ENCODE measurements around the gene IL33. TPM values are rescaled to one million over a fixed set of nuclear protein-coding genes. Genes with fewer than 3 reads are reported as not detected.

IL33 gene
- total RNA-seq, 2 donors from 2014 or later = 69.7 to 160 TPM

DNA sequence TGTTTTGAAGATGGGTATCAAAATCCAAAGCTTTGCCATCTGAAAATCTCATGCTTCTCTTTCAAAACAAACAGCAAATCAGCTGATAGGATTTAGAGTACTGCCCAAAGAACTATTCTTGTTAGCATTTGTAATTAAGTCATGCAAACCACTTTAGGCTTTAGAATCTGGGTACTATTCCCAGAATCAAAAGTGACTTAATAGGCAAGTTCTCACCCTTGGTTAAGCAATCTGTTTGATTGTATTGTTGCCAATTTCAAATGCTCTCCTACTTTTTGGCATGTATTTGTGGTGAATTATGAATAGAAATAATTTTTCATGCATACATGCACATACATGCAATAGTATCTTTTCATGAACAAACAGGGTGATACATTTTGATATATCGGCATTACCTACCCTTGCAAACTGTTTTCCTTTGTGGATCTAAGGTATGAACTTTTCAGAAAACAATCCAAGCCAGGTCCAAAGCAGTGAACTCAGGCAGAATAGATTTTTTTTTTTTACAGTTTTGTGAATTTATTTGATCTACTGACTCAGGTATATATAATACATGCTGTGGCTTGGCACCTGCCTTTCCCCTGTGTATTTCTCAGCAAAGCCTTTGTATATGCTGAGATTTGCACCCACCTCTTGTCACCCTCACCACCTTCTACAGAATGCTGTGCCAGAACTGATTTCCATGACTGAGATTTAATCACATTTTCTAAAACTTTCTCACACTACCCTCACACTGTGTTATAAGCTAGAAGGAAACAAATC, 9.0 kb downstream of the IL33 start:
- peak overlapping the region; percentile 63 to 66 for H3K27ac ChIP-seq
- H3K4me1 ChIP-seq (ENCODE audit: control insufficient read depth in 1 of 2, low read depth in 2 of 2) = peaks cover 56 to 95% of the 10 kb centered on the region in 2 donors
- H3K9me3 ChIP-seq = no peaks in the 10 kb centered on the region
- TF ChIP-seq, protein P1, sequence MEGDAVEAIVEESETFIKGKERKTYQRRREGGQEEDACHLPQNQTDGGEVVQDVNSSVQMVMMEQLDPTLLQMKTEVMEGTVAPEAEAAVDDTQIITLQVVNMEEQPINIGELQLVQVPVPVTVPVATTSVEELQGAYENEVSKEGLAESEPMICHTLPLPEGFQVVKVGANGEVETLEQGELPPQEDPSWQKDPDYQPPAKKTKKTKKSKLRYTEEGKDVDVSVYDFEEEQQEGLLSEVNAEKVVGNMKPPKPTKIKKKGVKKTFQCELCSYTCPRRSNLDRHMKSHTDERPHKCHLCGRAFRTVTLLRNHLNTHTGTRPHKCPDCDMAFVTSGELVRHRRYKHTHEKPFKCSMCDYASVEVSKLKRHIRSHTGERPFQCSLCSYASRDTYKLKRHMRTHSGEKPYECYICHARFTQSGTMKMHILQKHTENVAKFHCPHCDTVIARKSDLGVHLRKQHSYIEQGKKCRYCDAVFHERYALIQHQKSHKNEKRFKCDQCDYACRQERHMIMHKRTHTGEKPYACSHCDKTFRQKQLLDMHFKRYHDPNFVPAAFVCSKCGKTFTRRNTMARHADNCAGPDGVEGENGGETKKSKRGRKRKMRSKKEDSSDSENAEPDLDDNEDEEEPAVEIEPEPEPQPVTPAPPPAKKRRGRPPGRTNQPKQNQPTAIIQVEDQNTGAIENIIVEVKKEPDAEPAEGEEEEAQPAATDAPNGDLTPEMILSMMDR (IDR thresholded peaks at IDR 0.05) = no peak
- no peaks in the 10 kb centered on the region for H3K27me3 ChIP-seq (replicated peaks; ENCODE audit: insufficient read depth)
- H3K4me3 ChIP-seq = no peak overlapping the region
- no peaks in the 10 kb centered on the region for H3K36me3 ChIP-seq
- ATAC-seq (ENCODE audit: insufficient number of reproducible peaks, low FRiP score, low read depth) = no peak
- DNase-seq (ENCODE audit: low spot score) = no peak

DNA sequence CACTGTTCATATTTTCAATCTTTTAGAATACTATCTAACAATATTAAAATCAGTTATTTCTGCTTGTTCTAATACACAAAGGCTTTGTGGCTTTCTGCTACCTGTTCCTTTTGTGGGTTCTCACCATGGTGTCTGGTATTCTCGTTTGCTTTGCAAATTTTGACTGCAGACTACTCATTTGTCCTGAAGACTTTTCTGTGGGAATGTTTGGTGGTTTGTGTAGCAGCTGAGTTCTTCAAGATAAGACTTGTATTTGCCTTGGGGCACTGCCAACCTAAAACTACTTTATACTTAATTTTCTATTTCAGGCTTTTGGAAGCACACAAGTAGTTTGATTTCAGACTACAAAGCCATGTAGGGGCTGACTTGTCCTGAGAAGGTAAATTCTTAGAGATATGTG, 11.1 kb downstream of the IL33 start:
- H3K9me3 ChIP-seq = no peaks in the 10 kb centered on the region
- TF ChIP-seq, protein P1 (IDR thresholded peaks at IDR 0.05) = no peak
- peak overlapping the region; percentile 23 for H3K4me3 ChIP-seq
- H3K4me1 ChIP-seq (ENCODE audit: control insufficient read depth in 1 of 2, low read depth in 2 of 2) = peaks cover 68 to 89% of the 10 kb centered on the region in 2 donors
- ATAC-seq (ENCODE audit: insufficient number of reproducible peaks, low FRiP score, low read depth) (no peak), DNase-seq (ENCODE audit: low spot score) (no peak)
- no peaks in the 10 kb centered on the region for H3K36me3 ChIP-seq
- H3K27me3 ChIP-seq (replicated peaks; ENCODE audit: insufficient read depth) = no peaks in the 10 kb centered on the region
- H3K27ac ChIP-seq = peak overlapping the region; percentile 3 to 54

DNA sequence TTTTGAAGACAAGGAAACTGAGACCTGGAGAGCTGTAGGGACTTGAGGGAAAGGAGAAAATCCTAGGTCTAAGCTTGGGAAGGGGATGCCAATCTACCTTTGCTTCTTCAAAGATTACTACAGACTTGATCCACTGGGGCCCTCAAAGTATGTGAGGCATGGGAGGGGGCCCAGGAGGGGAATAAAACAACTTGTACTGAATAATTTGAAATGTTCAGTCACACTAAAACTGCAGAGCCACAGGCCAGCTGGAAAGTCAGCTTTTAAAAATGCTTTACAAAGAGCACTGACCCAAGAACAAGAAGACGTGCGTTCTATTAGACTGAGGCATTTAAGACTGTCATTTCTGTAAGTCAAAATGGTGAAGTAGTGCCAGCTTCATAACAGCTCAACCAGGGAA, 13.6 kb downstream of the IL33 start:
- Histone ChIP-seq H3K9me3 (no peaks in the 10 kb centered on the region), H3K36me3 (no peaks in the 10 kb centered on the region), H3K4me1 (ENCODE audit: control insufficient read depth in 1 of 2, low read depth in 2 of 2) (peaks cover 63 to 67% of the 10 kb centered on the region in 2 donors), H3K27me3 (replicated peaks; ENCODE audit: insufficient read depth) (no peaks in the 10 kb centered on the region), H3K27ac (peak overlapping the region; percentile 41 to 57), H3K4me3 (peak overlapping the region; percentile 41)
- TF ChIP-seq, protein P1 (IDR thresholded peaks at IDR 0.05) = no peak
- ATAC-seq (ENCODE audit: insufficient number of reproducible peaks, low FRiP score, low read depth) = no peak
- no peak for DNase-seq (ENCODE audit: low spot score)

DNA sequence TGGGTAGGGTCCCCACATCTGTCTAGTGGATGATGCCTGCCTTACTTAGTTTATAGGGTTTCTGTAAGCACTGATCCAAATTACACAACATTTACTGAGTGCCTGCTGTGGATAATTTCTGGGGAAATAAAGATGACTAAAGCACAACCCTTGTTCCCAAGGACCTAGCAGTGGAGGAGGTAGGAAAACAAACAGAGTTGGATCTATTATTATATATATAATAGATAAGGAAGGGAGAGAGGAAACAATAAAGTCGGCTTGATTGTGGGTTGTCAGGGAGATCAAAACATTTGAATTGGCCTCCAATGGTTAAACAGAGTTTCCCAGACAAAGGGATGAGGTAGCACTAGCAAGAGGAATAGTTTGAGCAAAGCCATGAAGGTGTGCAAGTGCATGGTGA, 14.0 kb downstream of the IL33 start:
- no peaks in the 10 kb centered on the region for H3K36me3 ChIP-seq
- H3K4me1 ChIP-seq (ENCODE audit: control insufficient read depth in 1 of 2, low read depth in 2 of 2) = peaks cover 61 to 63% of the 10 kb centered on the region in 2 donors
- ATAC-seq (ENCODE audit: insufficient number of reproducible peaks, low FRiP score, low read depth) (no peak), DNase-seq (ENCODE audit: low spot score) (no peak)
- H3K9me3 ChIP-seq = no peaks in the 10 kb centered on the region
- TF ChIP-seq, protein P1 (IDR thresholded peaks at IDR 0.05) = no peak
- peak overlapping the region; percentile 41 for H3K4me3 ChIP-seq
- no peaks in the 10 kb centered on the region for H3K27me3 ChIP-seq (replicated peaks; ENCODE audit: insufficient read depth)
- H3K27ac ChIP-seq = peak overlapping the region; percentile 41 to 57

DNA sequence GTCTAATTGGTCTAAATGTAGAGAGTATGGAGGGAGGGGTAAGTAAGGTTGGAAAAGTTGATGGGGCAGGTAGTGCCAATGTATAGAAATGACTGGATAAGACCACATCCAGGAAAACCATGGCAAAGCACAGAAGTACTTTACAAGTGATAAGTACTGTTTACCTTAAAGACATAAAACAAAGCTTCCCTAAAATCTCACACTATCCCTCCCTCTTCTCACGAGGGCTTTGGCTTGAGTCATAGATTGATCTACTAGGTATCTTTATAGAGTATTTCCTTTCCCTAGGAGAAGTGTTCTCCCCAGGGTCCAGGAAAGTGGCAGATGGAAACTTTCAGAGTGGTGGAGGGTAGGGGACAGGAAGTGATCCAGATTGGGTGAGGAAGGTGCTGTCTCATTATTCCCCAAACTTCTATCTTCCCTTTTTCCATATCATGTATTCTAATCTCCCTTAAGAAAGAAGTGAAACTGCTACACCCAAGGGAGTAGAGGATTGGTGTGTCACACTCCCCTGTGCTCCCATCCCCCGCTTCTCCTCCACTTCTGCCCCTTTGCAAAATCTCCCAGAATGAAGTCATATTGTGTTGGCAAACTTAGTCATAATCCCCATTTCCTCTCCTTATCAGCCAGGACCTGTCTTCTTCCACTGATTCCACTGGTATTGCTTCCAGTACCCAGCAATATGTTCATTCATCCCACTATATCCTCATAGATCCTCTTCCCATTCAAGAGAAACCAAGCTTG, 14.6 kb downstream of the IL33 start:
- no peaks in the 10 kb centered on the region for H3K36me3 ChIP-seq
- DNase-seq (ENCODE audit: low spot score) (no peak), ATAC-seq (ENCODE audit: insufficient number of reproducible peaks, low FRiP score, low read depth) (no peak)
- peak overlapping the region; percentile 41 for H3K4me3 ChIP-seq
- peak overlapping the region; percentile 41 to 57 for H3K27ac ChIP-seq
- TF ChIP-seq, protein P1 (IDR thresholded peaks at IDR 0.05) = no peak
- no peaks in the 10 kb centered on the region for H3K9me3 ChIP-seq
- H3K27me3 ChIP-seq (replicated peaks; ENCODE audit: insufficient read depth) = no peaks in the 10 kb centered on the region
- peaks cover 57 to 58% of the 10 kb centered on the region in 2 donors for H3K4me1 ChIP-seq (ENCODE audit: control insufficient read depth in 1 of 2, low read depth in 2 of 2)

Data from thoracic aorta (tissue), 2 donors.